GM19193 (cell line): ENCODE measurements around the gene C20orf202.

Experiments used
- POLR2A ChIP-seq: IDR thresholded peaks from 4 replicates; pipeline ENCODE4 v1.6.1; 2011; ENCODE audit not compliant: insufficient read depth, insufficient read length; ENCODE audit errors: extremely low read depth

C20orf202 gene

DNA sequence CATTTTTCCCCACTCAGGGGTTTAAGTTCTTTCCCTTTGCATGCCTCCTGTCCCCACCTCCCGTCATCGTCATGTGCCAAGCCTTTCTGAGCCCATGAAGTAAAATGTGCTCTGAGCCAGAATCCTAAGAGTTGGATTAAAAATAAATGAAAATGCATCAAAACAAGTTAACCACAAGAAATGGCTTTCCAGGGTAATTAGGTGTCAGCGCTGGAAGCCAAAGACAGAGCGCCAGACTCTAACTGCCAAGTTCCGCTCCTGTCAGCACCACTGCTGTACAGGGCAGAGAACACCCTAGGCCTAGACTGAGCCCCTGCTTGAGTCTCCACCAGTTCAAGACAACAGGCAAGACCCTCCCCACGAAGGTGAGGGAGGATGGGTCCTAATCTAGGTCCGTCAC lies 5.5 kb upstream of the C20orf202 start:
- TF ChIP-seq POLR2A, result no peak

DNA sequence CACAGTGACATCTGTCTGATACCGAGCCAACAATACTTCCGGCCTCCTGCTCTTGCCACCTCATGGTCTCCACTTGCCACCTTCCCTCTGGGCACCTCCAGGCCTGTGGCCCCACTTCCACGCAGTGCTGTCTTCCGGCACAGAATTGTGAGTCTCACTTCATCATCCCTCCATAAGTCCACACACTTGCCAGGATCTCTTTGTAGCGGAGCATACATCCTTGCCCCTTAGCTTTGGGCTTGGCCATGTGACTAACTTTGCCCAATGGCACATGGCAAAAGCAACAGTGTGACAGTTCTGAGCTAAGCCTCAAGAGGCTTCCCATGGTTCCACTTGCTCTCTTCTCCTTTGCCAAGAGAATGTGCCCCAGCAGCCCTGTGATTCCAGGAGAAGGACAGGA lies 4.5 kb upstream of the C20orf202 start:
- TF ChIP-seq POLR2A, result no peak

DNA sequence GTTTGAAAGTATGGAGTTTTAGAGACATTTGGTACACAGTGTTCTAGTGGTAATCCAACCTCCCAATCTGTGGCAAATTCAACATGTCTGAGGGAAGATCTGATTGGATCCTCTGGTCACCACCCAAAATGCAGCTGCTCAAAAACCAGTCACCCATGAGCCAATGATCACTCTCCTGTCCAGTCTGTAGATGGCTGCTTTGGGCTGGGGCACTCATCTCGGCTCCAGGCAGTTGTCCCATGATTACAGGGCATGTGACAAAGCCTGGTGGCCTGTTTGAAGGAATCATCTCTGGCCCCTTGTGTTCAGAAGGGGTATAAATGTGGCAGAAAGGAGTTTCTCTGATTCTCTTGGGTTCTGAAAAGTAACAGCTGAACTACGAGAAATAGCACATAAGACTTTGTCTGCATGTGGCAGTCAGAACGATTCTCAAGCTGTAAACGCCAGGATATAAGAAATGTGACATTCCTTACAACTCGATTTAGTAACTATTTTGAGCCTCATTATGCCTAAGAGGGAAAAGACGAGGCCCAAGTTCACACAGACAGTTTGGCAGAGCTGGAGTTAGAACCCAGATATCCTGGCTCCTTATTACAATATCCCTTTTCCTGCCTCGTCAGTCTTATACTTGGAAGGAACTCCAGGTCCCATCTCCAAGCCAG lies 3.9 kb upstream of the C20orf202 start:
- no peak for TF ChIP-seq POLR2A

DNA sequence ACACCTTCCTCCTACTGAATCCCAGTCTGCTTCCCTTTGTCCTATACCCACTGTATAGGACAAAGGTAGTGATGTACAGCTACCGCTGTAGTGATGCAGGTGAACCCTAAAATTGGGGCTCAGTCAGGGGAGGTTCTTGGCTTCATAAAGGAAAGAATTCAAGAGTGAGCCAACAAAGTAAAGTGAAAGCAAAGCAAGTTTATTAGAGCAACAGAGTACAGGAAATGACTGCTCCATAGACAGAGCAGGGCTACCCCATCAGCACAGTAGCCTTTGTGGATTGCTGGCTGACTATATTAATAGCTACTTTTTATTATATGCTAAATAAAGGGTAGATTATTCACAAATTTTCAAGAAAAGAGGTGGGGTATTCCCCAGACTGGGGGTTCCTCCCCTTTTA lies 3.3 kb upstream of the C20orf202 start:
- TF ChIP-seq POLR2A, result no peak

DNA sequence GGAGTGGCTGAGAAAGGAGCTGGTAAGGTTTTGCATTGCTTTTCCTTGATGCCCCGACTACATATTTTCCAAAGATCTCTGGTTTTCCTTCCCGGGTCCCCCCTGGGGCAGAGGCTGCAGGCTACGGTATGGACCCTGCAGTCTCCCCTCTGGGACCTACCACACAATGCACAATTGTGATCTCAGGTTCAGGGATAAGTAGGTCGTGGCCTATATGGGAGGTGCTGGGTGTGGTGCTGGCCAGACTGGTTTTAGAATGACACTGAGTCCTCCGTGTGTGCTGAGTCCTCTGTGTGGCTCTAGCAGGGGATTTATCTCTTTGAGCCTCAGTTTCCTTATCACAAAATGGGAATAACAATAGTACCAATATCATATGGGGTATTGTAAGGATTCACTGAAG lies 376 bp downstream of the C20orf202 start:
- TF ChIP-seq POLR2A, result no peak

GRCh38 chr20:1204113-1204512 lies 859 bp downstream of the C20orf202 start:
- no peak for TF ChIP-seq POLR2A

GRCh38 chr20:1204576-1204975 lies 1.3 kb downstream of the C20orf202 start:
- TF ChIP-seq POLR2A, result no peak

- TF ChIP-seq POLR2A, result no peak
Observed at GRCh38 chr20:1205802-1206201, 2.5 kb downstream of the C20orf202 start.

DNA sequence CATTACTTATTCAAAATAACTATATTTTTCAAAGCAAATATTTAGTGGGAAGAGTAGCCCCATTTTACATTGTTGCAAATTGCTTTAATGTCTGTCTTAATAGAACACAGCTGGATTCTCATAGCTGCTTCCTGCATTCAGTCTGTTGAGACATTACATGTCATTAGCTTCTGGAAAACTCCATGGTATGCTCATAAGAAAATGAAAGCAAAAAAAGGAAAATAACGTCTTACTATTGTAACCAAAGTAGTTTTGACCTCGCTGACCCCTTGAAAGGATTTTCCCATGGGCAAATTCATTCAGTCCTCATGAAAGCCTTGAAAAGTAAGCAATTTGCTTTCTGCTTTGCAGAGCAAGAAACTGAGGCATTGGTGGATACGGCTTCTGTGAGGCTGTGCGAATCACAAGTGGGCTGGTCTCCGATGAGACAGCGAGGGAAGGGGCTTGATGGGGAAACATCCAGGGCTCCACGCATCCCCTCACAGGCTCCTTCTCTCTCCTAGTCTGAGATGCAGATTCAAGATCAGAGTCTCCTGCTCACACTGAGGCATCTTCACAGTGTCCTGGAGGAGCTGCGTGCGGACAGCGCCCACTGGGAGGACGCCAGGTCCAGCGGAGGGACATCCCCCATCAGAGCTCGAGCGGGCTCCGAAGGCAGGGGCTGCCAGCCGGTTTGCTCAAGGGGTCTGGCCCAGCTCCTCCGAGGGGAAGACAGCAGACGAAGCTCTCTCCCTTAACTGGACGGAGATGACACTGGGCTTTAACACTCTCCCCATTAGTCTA lies 3.3 kb downstream of the C20orf202 start:
- TF ChIP-seq POLR2A, result no peak

DNA sequence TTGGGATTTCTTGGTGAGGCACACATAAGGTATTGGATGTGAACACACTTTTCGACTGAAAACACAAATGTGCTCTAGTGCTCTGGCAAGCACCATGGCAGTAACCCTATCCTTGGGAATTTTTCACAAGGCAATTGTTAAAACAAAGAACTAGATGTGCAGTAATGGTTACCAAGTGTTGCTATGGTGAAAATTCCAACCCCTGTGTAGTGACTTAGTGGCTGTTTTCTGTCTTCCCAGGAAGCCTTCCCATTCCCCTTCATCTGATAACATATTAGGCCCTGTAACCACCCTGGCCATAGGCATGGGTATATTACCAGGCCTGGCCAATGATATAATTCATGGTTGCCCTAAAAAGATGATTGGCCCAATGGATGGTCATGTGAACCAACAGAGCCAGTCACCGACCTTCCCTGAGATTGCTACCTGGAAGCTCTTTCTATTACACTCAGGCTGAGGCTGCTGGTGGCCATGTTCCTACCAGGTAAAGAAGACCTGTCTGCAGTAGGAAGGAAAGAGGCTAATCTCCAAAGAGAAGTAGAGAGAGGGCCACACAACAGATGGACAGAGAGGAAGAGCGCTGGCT lies 4.1 kb downstream of the C20orf202 start:
- TF ChIP-seq POLR2A, result no peak

DNA sequence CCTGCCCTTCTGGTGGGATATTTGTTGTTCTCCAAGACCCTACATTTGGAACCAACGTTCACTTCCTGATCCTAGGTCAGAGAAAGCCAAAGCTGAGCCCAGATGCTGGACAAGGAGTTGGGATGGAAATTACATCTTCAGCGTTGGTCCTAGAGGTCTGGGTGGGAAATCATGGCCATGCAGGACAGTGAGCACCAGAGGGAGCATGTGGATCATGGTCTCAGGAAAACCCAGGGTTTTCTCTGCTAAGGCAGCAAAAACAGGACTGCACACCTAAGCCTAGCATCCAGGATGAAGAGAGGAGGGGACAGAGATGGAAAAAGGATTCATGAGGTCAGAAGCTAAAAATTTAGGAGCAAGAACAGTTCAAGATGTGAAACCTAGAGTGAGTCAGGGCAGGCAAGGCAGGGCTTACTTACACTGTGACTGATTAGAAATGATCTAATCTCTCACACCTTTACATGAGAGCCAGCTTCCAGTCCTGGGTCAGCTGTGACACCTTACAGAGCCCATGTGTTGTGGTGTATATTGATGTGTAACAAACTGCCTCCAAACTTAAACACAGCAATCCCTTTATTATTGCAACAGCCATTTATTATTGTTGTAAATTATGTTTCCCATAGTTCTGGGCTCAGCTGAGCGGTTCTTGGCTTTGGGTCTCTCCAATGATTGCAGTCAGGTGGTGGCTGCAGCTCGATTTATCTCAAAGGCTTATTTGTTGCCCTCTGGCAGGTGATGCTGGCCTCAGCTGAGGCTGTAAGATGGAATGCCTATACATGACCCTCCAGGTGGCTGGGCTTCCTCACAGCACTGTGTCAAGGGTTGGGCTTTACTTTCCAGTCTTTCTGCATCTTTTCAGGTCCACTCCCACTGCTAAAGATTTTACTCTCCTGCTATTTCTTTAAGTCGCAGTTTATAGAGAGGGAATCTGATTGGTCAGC lies 6.5 kb downstream of the C20orf202 start:
- no peak for TF ChIP-seq POLR2A

DNA sequence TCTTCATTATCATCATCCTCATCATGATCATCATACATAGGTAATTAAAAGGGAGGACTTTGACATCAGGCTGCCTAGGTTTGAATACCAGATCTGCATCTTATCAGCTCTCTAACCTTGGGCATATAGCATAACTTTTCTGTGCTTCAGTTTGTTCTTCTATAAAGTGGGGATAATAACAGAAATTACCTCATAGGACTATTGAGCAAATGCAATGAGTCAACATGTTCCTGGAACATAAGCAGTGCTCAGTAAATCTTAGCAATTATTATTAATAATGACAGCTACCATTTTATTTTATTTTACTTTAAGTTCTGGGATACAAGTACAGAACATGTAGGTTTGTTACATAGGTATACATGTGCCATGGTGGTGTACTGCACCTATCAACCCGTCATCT lies 7.2 kb downstream of the C20orf202 start:
- no peak for TF ChIP-seq POLR2A

- TF ChIP-seq POLR2A, result no peak
Observed at GRCh38 chr20:1212023-1212422, 8.8 kb downstream of the C20orf202 start.

DNA sequence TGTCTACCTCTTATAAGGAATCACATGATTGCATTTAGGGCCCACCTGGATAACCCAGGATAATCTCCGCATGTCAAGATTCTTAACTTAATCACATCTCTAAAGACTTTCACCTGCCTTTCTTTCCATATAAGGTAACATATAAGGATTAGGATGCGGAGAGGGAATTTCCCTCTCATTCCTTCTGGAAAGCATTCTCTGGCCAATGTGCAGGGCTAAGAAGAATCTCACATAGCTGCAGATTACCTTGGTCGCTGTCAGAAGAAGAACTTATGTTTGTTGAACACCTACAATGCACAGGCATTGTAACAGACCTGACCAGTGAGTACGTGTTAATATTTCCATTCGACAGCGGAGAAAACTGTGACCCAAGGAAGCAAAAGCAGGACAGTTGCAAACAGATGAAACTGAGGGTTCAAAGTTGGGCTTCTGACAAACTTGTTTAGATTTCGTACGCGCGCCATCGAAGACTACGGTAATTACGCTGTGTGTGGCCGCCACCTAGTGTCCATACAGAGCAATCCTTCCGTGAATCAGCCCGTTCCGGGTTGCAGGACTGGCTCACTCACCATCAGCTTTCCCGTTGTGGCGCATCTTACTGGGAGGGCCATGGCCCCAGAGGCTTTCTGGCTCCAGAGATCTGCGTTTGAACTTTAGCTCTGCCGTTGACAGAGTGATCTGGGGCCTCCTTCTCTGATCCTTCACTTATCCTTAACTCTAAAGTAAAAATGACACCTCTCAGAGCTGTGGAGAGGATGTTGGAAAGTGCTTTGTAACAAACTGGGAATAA lies 9.5 kb downstream of the C20orf202 start:
- no peak for TF ChIP-seq POLR2A
